HG03521 (cell line): ENCODE data around the gene SERPINB8.

Source experiments
- ATAC-seq: cut with Tn5 transposase; IDR thresholded peaks from one replicate; pipeline ENCODE4 v1.9.1; 2021; ENCODE audit warnings: mild to moderate bottlenecking, moderate library complexity; ENCODE audit not compliant: unreplicated experiment

SERPINB8 gene

GRCh38 chr18:63964908-63965307 is 5.0 kb upstream of the SERPINB8 start:
- ATAC-seq = no peak

DNA sequence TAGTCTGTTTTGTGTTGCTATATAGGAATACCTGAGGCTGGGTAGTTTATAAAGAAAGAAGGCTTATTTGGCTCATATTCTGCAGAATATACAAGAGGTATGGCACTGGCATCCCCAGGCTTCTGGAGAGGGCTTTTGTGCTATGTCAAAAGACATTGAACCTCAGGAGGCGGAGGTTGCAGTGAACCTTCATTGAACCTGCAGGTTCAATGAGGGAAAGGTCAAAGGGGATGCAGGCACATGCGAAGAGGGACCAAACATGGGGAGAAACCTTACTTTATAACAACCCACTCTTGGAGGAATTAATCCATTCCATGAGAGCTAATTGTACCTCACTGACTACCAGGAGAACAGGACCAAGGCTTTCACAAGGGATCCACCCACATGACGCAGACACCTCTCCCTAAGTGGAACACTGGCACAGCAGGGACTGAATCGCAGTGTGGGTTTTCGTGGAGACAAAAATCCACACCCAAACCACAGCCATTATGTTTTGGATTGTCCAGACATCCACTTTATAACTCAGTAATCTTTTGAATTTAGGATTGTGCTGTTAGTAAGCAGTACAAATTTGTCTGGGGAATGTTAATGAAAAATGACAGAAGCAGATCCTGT is 4.1 kb upstream of the SERPINB8 start:
- ATAC-seq = no peak

DNA sequence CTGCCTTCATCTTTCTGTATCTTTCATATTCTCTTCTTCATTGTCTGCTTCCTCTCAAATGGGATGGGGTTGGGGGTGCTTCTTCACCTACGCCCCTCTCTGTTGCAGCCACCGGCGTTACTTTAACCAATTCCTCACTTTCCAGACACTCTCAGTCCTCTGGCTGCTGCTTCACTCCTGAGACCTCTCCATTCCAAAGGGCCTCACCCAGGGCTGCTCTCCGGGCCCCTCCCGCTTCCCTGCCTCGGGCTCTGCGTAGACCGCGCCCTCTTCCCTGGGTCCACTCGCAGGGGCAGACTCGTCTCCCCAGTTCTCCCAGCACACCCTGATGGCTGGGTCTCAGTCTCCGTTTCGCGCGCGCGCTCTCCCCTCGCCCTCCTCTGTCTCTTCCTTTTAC is 926 bp downstream of the SERPINB8 start:
- no peak for ATAC-seq

- ATAC-seq = no peak
Measured at GRCh38 chr18:63971320-63972001, 1.6 kb downstream of the SERPINB8 start.

- ATAC-seq = no peak
Measured at GRCh38 chr18:63972002-63972376, 2.1 kb downstream of the SERPINB8 start.

DNA sequence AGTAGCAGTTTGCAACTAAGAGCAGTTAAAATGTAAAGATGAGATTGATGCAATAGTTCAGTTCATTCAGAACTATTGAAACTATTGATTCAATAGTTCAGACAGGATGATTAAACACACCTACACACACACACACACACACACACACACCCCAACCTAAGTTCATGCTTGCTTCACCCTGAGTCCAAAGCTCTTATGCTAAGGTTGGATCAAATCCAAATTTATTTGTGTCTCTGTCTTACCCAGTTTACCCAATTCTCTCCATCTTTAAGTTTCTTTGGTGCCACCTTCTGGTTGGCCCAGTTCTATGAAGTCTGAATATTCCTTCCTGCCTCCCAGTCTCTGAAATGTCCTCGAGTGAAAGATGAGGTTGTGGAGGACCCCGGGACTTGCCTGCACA is 5.1 kb downstream of the SERPINB8 start:
- no peak for ATAC-seq

DNA sequence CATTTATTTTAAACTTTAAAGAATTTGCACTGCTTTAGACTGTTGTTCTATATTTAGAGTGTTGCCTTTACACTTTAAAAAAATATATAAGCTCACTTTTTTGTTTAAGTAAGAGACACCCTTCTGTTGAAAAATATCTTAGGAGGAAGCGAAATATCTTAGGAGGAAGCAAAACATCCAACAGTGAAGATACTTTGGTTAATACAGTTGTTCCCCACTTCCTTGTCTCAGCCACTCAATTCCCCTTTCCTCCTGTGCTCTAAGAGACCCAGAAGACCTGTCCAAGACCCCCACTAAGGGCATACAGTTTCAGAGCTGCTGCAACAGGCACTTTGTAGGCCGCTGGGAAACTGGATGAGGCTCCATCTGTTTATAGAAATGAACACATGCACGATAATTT is 5.7 kb downstream of the SERPINB8 start:
- no peak for ATAC-seq

DNA sequence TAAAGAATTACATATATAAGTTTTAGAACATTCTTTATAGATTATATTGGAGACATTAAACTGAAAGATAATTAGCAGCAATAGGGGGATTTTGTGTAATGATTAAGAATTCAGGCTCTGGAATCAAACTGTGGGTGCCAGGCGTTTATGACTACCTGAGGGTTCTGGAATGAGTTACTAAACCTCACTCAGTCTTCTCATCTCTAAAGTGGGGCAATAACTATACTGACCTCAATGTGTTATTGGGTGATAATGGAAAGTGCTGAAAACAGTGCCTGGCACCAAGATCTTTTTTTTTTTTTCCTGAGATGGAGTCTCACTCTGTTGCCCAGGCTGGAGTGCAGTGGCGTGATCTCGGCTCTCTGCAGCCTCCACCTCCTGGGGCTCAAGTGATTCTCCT is 7.2 kb downstream of the SERPINB8 start:
- ATAC-seq = no peak

DNA sequence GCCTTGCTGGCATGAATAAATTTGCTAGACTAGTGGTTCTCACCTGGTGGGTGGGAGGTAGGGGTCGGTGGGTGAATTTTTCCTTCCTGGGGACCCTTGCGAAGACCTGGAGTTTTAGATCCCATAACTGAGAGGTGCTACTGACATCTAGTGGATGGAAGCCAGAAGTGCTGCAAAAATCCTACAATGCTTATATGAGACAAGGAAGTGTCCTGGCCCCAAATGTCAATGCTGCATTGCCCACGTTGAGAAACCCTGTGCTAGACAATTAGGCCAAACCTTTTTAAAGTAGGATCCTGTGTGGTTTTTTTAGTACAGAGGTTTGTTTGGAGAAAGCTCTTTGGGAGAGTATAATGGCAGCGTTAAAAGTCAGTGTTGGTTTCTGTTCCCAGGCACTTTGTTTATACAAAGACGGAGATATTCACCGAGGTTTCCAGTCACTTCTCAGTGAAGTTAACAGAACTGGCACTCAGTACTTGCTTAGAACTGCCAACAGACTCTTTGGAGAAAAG is 9.6 kb downstream of the SERPINB8 start:
- peak; percentile 67 for ATAC-seq

DNA sequence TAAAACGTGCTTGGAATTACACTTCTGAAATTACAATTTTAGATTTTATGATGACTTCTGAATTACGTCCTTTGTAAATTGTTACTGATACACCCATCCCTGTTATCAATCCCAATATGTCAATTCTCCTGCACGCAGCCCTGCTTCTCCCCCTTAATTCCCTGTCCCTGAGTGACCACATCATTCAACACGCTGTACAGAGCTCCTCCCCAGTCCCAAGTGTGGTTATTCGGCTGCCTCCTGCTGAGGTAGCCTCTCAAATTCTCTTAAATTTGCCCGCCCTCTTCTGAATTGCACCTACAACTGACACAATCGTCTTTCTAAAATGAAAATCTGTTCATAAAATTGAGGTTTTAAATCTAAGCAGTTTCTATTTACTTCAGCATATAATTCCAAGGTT is 10.1 kb downstream of the SERPINB8 start:
- no peak for ATAC-seq

DNA sequence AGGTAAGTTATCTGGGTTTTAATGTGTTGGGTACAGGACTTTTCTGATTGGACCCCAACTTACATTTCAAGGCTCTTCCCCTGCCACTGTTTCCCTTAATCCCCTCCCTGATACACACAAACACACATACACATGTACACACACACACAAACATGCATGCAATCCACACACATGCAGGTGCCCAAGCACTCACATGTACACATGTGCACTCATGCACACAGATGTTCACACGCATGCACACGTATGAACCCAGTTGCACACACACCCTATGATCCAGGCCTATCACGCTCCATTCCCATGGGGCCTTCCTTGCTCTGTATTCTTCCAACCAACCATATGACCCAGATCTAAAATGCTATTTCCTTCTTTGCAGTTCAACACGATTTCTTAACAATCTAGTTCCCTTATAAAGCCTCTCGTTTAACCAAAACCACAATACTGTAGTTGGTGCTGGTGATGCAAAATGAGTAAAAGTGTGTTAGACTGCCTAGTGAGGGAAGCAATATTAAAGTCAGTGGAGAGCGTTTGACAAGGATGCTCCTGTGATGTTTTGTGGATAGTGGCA is 11.1 kb downstream of the SERPINB8 start:
- ATAC-seq = no peak

GRCh38 chr18:63981719-63982118 is 11.8 kb downstream of the SERPINB8 start:
- ATAC-seq = no peak

DNA sequence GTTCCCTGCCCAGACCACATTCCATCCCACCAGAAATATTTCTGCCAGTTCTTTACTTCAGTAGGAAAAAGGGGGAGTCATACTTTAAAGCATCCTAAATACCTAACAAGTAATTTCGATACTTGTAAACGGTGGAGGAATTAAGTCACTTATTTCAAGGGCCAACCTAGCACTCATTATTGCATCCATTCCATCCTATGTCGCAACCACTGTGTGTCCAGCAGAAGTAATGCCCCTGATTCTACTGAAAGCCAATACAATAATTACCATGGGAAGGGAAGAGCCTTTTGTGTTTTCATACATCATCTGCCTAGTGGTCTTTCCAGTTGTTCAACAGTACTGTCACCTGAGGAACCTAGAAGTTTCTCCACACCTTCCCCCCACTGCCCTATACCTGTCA is 12.5 kb downstream of the SERPINB8 start:
- ATAC-seq = no peak

- ATAC-seq = no peak
Measured at GRCh38 chr18:63986885-63987284, 17.0 kb downstream of the SERPINB8 start.

DNA sequence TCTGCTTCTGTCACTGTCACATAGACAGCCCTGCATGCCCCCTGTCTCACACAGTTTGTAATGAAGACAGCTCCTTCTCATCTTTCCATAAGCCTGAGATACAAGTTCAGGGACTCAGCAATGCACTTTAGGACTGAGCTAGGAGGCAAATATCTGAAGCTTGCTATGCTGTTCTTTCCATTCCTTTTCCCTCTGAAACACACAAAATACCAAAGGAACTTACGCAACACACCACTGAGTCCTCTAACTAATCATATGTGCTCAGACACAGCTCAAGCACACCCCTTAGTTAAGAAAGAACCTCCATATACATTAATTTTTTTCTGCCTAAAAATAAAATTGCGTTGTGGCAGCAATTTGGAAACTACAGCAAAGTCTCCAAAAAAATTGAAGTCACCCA is 17.9 kb downstream of the SERPINB8 start:
- no peak for ATAC-seq

DNA sequence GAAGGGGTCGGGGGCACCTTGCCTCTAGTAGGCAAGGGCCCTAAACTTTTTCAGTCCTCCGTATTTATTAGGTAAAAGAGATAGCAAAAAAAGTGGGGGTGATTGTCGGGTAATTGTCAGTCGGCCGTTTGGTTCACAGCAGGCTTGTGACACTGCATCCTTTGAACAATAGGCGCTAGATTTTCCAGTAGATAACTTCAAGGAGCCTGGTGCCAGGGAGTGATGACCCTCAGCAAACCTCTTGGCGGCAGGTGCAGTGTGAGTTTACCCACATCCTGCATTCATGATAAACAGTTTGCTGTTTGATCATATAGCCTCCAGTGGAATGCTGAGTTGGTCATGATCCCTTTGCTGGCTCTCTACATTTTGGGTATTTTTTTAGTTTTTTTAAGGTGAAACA is 22.9 kb downstream of the SERPINB8 start:
- no peak for ATAC-seq

GRCh38 chr18:63994783-63995399 is 25.0 kb downstream of the SERPINB8 start:
- ATAC-seq = no peak

DNA sequence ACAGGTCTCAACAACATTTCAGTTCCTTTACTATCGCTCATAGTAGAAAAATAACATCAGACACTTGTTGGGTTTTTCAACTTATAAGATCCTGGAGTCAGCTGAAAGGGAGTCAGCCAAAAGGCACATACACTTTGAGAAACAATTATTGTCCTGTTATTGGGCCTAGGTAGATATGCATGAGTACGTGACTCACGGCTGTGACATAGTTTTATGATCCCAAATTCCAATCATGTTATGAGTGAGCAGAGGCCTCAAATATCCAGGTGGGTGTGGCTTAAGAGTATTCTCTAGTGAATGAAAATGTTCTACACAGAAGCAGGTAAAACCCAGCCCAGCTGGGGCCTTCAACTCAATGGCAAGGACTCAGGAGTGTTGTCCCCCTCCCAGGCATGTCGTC is 27.2 kb downstream of the SERPINB8 start:
- no peak for ATAC-seq

DNA sequence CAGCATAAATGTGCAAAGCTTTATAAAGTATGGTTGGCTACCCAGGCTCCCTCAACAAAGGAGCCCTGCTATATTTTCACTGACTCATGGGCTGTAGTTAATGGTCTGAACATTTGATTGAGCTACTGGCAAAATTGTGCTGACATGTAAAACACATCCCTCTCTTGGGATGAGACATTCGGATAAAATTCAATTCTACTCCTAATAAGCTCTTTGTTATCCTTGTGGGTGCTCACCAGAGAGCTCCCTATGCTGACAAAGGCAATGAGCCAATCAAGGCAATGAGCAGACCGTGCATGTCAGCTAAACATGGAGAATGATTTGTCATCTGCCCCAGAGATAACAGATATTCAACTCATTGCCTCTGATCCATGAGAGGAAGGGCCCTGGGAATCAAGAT is 27.7 kb downstream of the SERPINB8 start:
- ATAC-seq = no peak

GRCh38 chr18:63999871-64000270 is 30.0 kb downstream of the SERPINB8 start:
- ATAC-seq = no peak

GRCh38 chr18:64002581-64002980 is 32.7 kb downstream of the SERPINB8 start:
- no peak for ATAC-seq

GRCh38 chr18:64009305-64009704 is 39.4 kb downstream of the SERPINB8 start:
- no peak for ATAC-seq
